WTC11 (cell line): ENCODE measurements around the gene DOCK7. TPM values are rescaled to one million over a fixed set of nuclear protein-coding genes. Genes with fewer than 3 reads are reported as not detected.
A peak's percentile ranks its signal among the peaks of the same experiment; 100 is the strongest.

Experiments used
- ATAC-seq: fragments of 200-7000 bp; cut with Tn5 transposase; 2 replicates; pipeline ENCODE4 v1.10.0; 2021; ENCODE audit warnings: mild to moderate bottlenecking, moderate library complexity
- CTCF ChIA-PET: fragments of 300-600 bp; sonication (Branson Sonifier 250); formaldehyde crosslinking; loops from one replicate; lab custom pipeline; 2021; ENCODE audit warnings: antibody characterized with exemption; lab: Charles Lee
- POLR2A ChIA-PET: fragments of 350-600 bp; sonication (Branson Sonifier 250); formaldehyde crosslinking; loops from one replicate; lab custom pipeline; 2021; ENCODE audit warnings: antibody characterized with exemption; lab: Charles Lee
- DNase-seq: peaks from one replicate; pipeline ENCODE4 v3.0.0; 2021; ENCODE audit warnings: low spot score
- H3K27ac Mint-ChIP-seq: 2 replicates; pipeline ENCODE4 v1.8.0; 2021; ENCODE audit warnings: mixed read lengths
- H3K27me3 Mint-ChIP-seq: 2 replicates; pipeline ENCODE4 v1.8.0; 2021; ENCODE audit warnings: low read depth, mild to moderate bottlenecking, moderate library complexity, mixed read lengths
- H3K36me3 Mint-ChIP-seq: 2 replicates; pipeline ENCODE4 v1.8.0; 2021; ENCODE audit warnings: mixed read lengths
- H3K4me1 Mint-ChIP-seq: 2 replicates; pipeline ENCODE4 v1.8.0; 2022; ENCODE audit warnings: mixed read lengths
- H3K4me3 Mint-ChIP-seq: 2 replicates; pipeline ENCODE4 v1.8.0; 2021; ENCODE audit warnings: mild to moderate bottlenecking, moderate library complexity, mixed read lengths
- H3K9me3 Mint-ChIP-seq: 2 replicates; pipeline ENCODE4 v1.8.0; 2021; ENCODE audit warnings: mixed read lengths
- ATF1 ChIP-seq: sonication (generic); formaldehyde crosslinking; IDR thresholded peaks from 2 replicates; pipeline ENCODE4 v1.8.1; 2023; ENCODE audit warnings: mild to moderate bottlenecking, moderate library complexity, missing genetic modification reagents
- ATF2 ChIP-seq: sonication (generic); formaldehyde crosslinking; IDR thresholded peaks from 2 replicates; pipeline ENCODE4 v1.8.1; 2022; ENCODE audit warnings: low read depth, missing genetic modification reagents, borderline replicate concordance
- ATF6 ChIP-seq: sonication (generic); formaldehyde crosslinking; IDR thresholded peaks from 2 replicates; pipeline ENCODE4 v1.8.1; 2023; ENCODE audit warnings: mild to moderate bottlenecking, missing genetic modification reagents
- CBFB ChIP-seq: sonication (generic); formaldehyde crosslinking; IDR thresholded peaks from 2 replicates; pipeline ENCODE4 v1.8.1; 2022; ENCODE audit warnings: mild to moderate bottlenecking, low read depth, missing genetic modification reagents
- CDX4 ChIP-seq: fragments of 250-450 bp; sonication (Bioruptor Pico); IDR thresholded peaks from 2 replicates; pipeline ENCODE4 v1.9.0; 2021; ENCODE audit warnings: moderate library complexity, mild to moderate bottlenecking, inconsistent platforms, borderline replicate concordance
- E2F1 ChIP-seq: sonication (generic); formaldehyde crosslinking; IDR thresholded peaks from 2 replicates; pipeline ENCODE4 v1.8.0; 2022; ENCODE audit warnings: mild to moderate bottlenecking, missing genetic modification reagents
- E2F5 ChIP-seq: sonication (generic); formaldehyde crosslinking; IDR thresholded peaks from 2 replicates; pipeline ENCODE4 v1.8.1; 2022; ENCODE audit warnings: mild to moderate bottlenecking, moderate library complexity, missing genetic modification reagents
- ELF4 ChIP-seq: sonication (generic); formaldehyde crosslinking; IDR thresholded peaks from 2 replicates; pipeline ENCODE4 v1.8.1; 2022; ENCODE audit warnings: low read depth, mild to moderate bottlenecking, moderate library complexity, missing genetic modification reagents
- EMX1 ChIP-seq: fragments of 250-450 bp; sonication (Bioruptor Pico); IDR thresholded peaks from 2 replicates; pipeline ENCODE4 v1.8.0; 2021; ENCODE audit warnings: mild to moderate bottlenecking
- GRHL2 ChIP-seq: fragments of 250-450 bp; sonication (Bioruptor Pico); IDR thresholded peaks from 2 replicates; pipeline ENCODE4 v1.8.0; 2022; ENCODE audit warnings: mild to moderate bottlenecking, moderate library complexity; ENCODE audit not compliant: insufficient replicate concordance, severe bottlenecking
- JAZF1 ChIP-seq: fragments of 250-450 bp; sonication (Bioruptor Pico); IDR thresholded peaks from 2 replicates; pipeline ENCODE4 v1.9.0; 2021; ENCODE audit warnings: moderate library complexity, mild to moderate bottlenecking, inconsistent platforms
- KAT7 ChIP-seq: sonication (generic); formaldehyde crosslinking; IDR thresholded peaks from 2 replicates; pipeline ENCODE4 v1.8.1; 2023; ENCODE audit warnings: missing genetic modification reagents, mild to moderate bottlenecking, borderline replicate concordance
- MXD4 ChIP-seq: fragments of 250-450 bp; sonication (Bioruptor Pico); IDR thresholded peaks from 2 replicates; pipeline ENCODE4 v1.8.0; 2021; ENCODE audit warnings: mild to moderate bottlenecking, moderate library complexity, borderline replicate concordance
- NR1H2 ChIP-seq: sonication (generic); formaldehyde crosslinking; IDR thresholded peaks from 2 replicates; pipeline ENCODE4 v1.9.0; 2021; ENCODE audit warnings: mild to moderate bottlenecking, moderate library complexity, missing genetic modification reagents
- SMAD4 ChIP-seq: sonication (generic); formaldehyde crosslinking; IDR thresholded peaks from 2 replicates; pipeline ENCODE4 v1.8.0; 2022; ENCODE audit warnings: mild to moderate bottlenecking, missing genetic modification reagents
- ZNF416 ChIP-seq: fragments of 250-450 bp; sonication (Bioruptor Pico); IDR thresholded peaks from 2 replicates; pipeline ENCODE4 v1.9.0; 2021; ENCODE audit warnings: mild to moderate bottlenecking, inconsistent platforms
- ZNF423 ChIP-seq: fragments of 250-450 bp; sonication (Bioruptor Pico); IDR thresholded peaks from 2 replicates; pipeline ENCODE4 v2.1.2; 2022; ENCODE audit warnings: mild to moderate bottlenecking, moderate library complexity
- ZNF425 ChIP-seq: fragments of 250-450 bp; sonication (Bioruptor Pico); conservative IDR thresholded peaks from 2 replicates; pipeline ENCODE4 v1.9.0; 2021; ENCODE audit warnings: mild to moderate bottlenecking
- ZNF671 ChIP-seq: fragments of 250-450 bp; sonication (Bioruptor Pico); IDR thresholded peaks from 2 replicates; pipeline ENCODE4 v1.8.0; 2021; ENCODE audit warnings: mild to moderate bottlenecking
- total RNA-seq: library from RNA; stranded (reverse); gene quantifications from 3 replicates; pipeline ENCODE4 v1.2.3, GENCODE V29; 2021

Gene DOCK7
- total RNA-seq, 1 experiment from 2014 or later = 34.2 TPM

GRCh38 chr1:62438163-62438562 is 250.0 kb downstream of the DOCK7 start:
- no peak for DNase-seq
- Mint-ChIP-seq H3K4me1 (peaks cover 27% of the 10 kb centered on the region), H3K27ac (peak overlapping the region; percentile 83)
- CTCF ChIA-PET = interaction anchor here (1.0 to 1.4 kb wide), 2 partner anchors 263 to 294 kb away, joined by 3 read pairs; no protein-coding TSS in a partner anchor
- TF ChIP-seq ZNF423 (CRISPR knock-in tag) (no peak), ELF4 (no peak), ZNF416 (CRISPR knock-in tag) (no peak), ATF1 (CRISPR knock-in tag) (no peak), EMX1 (no peak), ATF6 (CRISPR knock-in tag) (no peak), MXD4 (CRISPR knock-in tag) (no peak), SMAD4 (CRISPR knock-in tag) (no peak), CDX4 (CRISPR knock-in tag) (no peak), JAZF1 (CRISPR knock-in tag) (no peak), ZNF425 (CRISPR knock-in tag) (no peak), E2F1 (no peak), E2F5 (CRISPR knock-in tag) (no peak), CBFB (CRISPR knock-in tag) (no peak), NR1H2 (no peak), ZNF671 (no peak), ATF2 (CRISPR knock-in tag) (no peak), KAT7 (CRISPR knock-in tag) (no peak), GRHL2 (CRISPR knock-in tag) (no peak)
- TF ChIP-seq, all 79 proteins: peak for 0
- no peaks in the 10 kb centered on the region for H3K9me3 Mint-ChIP-seq
- ATAC-seq = no peak
- peak overlapping the region; percentile 85 for H3K4me3 Mint-ChIP-seq
- POLR2A ChIA-PET = no interaction called here
- H3K36me3 Mint-ChIP-seq = peaks cover 26% of the 10 kb centered on the region
- no peaks in the 10 kb centered on the region for H3K27me3 Mint-ChIP-seq
